ENCODE data around the gene RCN1. TPM values are rescaled to one million over a fixed set of nuclear protein-coding genes. Genes with fewer than 3 reads are reported as not detected.
"Not testable (repeated sequence)": the region's sequence is repeated elsewhere in the genome, so short reads cannot be mapped to it uniquely, and the experiment has no call there.

RCN1 gene
- total RNA-seq, 1 donor = 317 TPM

DNA sequence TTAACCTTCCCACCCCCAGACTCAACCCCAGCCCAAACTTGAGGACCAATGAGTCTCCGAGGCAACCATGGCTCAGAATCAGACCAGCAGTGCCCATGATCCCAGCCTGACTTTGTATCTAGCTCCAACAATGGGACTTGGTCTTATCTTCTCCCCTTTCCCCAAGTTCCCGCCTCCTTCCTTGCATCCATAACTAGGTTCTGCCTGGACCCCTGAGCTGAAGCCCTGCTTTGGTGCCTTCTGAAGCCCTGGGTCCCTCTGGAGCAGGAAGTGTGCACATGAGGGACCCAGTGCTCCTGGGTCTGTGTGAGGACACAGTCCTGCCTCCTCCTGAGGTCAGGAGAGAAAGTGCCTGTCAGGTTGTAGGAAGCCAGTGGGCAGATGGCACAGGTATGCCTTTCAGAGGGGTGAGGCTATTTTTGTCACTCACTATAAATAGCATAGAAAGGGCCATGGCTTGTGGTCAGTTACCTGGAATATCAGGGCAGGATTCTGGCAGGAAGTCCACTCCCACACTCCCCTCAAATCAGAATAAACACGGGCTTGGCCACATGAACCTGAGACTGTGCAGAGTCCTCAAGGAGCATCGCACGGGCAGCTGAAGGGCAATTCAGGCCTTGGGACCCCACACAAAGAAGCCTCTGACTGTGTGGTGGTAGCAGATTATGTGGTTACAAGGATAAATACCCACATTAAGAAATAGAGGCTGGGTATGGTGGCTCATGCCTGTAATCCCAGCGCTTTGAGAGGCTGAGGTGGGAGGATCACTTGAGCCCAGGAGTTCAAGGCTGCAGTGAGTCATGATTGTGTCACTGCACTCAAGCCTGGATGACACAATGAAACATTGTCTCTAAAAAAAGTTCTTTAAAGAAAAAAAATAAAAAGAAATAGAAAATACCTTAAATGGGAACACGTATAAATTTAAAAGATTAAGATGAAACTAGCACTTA is 27.4 kb downstream of the RCN1 start:
- no peak overlapping the region for H3K4me3 ChIP-seq (ENCODE audit: low read depth, low read length)
- DNase-seq (ENCODE audit: low read depth) = peak; percentile 46
- TF ChIP-seq, protein P1, sequence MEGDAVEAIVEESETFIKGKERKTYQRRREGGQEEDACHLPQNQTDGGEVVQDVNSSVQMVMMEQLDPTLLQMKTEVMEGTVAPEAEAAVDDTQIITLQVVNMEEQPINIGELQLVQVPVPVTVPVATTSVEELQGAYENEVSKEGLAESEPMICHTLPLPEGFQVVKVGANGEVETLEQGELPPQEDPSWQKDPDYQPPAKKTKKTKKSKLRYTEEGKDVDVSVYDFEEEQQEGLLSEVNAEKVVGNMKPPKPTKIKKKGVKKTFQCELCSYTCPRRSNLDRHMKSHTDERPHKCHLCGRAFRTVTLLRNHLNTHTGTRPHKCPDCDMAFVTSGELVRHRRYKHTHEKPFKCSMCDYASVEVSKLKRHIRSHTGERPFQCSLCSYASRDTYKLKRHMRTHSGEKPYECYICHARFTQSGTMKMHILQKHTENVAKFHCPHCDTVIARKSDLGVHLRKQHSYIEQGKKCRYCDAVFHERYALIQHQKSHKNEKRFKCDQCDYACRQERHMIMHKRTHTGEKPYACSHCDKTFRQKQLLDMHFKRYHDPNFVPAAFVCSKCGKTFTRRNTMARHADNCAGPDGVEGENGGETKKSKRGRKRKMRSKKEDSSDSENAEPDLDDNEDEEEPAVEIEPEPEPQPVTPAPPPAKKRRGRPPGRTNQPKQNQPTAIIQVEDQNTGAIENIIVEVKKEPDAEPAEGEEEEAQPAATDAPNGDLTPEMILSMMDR (IDR thresholded peaks at IDR 0.05; ENCODE audit: insufficient read depth, low read length) = no peak

DNA sequence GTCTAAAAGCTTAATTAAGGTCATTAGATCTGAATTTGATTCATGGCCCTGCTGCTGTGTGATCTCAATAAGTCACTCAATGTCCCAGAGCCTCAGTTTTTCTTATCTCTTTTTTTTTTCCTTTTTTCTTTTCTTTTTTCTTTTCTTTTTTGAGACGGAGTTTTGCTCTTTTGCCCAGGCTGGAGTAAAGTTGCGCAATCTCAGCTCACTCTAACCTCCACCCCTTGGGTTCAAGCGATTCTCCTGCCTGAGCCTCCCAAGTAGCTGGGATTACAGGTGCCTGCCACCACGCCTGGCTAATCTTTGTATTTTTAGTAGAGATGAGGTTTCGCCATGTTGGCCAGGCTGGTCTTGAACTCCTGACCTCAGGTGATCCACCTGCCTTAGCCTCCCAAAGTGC is 28.3 kb downstream of the RCN1 start:
- not testable (repeated sequence) for DNase-seq (ENCODE audit: low read depth); H3K4me3 ChIP-seq (ENCODE audit: low read depth, low read length)

- DNase-seq (ENCODE audit: low read depth) = no peak
- TF ChIP-seq, protein P1 (IDR thresholded peaks at IDR 0.05; ENCODE audit: insufficient read depth, low read length) = no peak
- no peak overlapping the region for H3K4me3 ChIP-seq (ENCODE audit: low read depth, low read length)
Observed at GRCh38 chr11:32121012-32121411, 30.1 kb downstream of the RCN1 start.

DNA sequence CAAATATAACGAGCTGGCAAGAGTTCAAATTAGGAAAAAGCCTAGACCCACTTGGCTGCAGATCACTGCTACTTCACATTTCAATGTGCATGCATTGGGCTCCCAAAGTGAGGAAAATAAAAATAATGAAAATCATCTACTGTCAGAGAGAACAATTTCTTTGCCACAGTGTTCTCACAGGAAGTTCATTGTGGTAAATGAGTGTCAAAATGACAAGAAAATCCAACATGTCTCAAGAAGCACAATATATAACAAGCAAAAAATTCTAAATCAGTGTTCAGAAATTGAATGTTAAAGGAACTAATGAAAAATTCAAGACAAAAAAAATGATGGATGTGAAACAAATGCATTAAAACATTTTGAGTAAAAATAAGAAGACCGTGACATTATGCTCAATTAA is 31.3 kb downstream of the RCN1 start:
- TF ChIP-seq, protein P1 (IDR thresholded peaks at IDR 0.05; ENCODE audit: insufficient read depth, low read length) = no peak
- no peak for DNase-seq (ENCODE audit: low read depth)
- no peak overlapping the region for H3K4me3 ChIP-seq (ENCODE audit: low read depth, low read length)

- DNase-seq (ENCODE audit: low read depth) = no peak
- TF ChIP-seq, protein P1 (IDR thresholded peaks at IDR 0.05; ENCODE audit: insufficient read depth, low read length) = no peak
- H3K4me3 ChIP-seq (ENCODE audit: low read depth, low read length) = no peak overlapping the region
Observed at GRCh38 chr11:32131321-32131720, 40.4 kb downstream of the RCN1 start.

GRCh38 chr11:32136657-32137056 is 45.8 kb downstream of the RCN1 start:
- DNase-seq (ENCODE audit: low read depth) = peak; percentile 2
- TF ChIP-seq, protein P1 (IDR thresholded peaks at IDR 0.05; ENCODE audit: insufficient read depth, low read length) = no peak
- H3K4me3 ChIP-seq (ENCODE audit: low read depth, low read length) = no peak overlapping the region

GRCh38 chr11:32137263-32137662 is 46.4 kb downstream of the RCN1 start:
- TF ChIP-seq, protein P1 (IDR thresholded peaks at IDR 0.05; ENCODE audit: insufficient read depth, low read length) = no peak
- H3K4me3 ChIP-seq (ENCODE audit: low read depth, low read length) = no peak overlapping the region
- peak; percentile 97 for DNase-seq (ENCODE audit: low read depth)

Measured in fibroblast of the aortic adventitia (primary cell).